Caco-2 (cell line): ENCODE results near the gene MEMO1. TPM values are rescaled to one million over a fixed set of nuclear protein-coding genes. Genes with fewer than 3 reads are reported as not detected.

ENCODE experiments used
- BruUV-seq: library from RNA; stranded (reverse); fragments of 400-500 nt; replicated peaks from 2 replicates; lab custom pipeline; 2021; lab: Mats Ljungman, UMichigan
- CTCF ChIA-PET: fragments of 300-600 bp; sonication (Branson Sonifier 250); formaldehyde crosslinking; loops from one replicate; lab custom pipeline; 2022; ENCODE audit warnings: antibody characterized with exemption; lab: Charles Lee
- POLR2A ChIA-PET: fragments of 300-600 bp; sonication (Branson Sonifier 250); formaldehyde crosslinking; loops from one replicate; lab custom pipeline; 2022; ENCODE audit warnings: antibody characterized with exemption; lab: Charles Lee
- DNase-seq, 2 experiments: peaks; one replicate each; pipeline versions ENCODE4 v3.0.0 to v3.0.0-alpha.2; 2020 to 2022
- H3K27me3 ChIP-seq: replicated peaks from 2 replicates; pipeline ENCODE4 v1.6.0; 2011; ENCODE audit warnings: low read length; ENCODE audit not compliant: control insufficient read depth, insufficient read depth
- H3K36me3 ChIP-seq: 2 replicates; pipeline ENCODE4 v1.5.1; 2011; ENCODE audit warnings: low read length; ENCODE audit not compliant: control insufficient read depth, insufficient read depth
- H3K4me1 ChIP-seq: fragments of 250-450 bp; sonication (Bioruptor Pico); 2 replicates; pipeline ENCODE4 v1.5.1; 2020; ENCODE audit warnings: mild to moderate bottlenecking
- H3K4me3 ChIP-seq: 2 replicates; pipeline ENCODE4 v1.5.1; 2011; ENCODE audit warnings: low read depth, mild to moderate bottlenecking, control low read depth, low read length
- H3K9me3 ChIP-seq: fragments of 250-450 bp; sonication (Bioruptor Pico); 2 replicates; pipeline ENCODE4 v1.5.1; 2020; ENCODE audit warnings: mild to moderate bottlenecking, moderate library complexity
- H3K27ac Mint-ChIP-seq: one replicate; pipeline ENCODE4 v1.8.0; 2022; ENCODE audit warnings: mixed read lengths; ENCODE audit not compliant: unreplicated experiment
- H3K27me3 Mint-ChIP-seq: one replicate; pipeline ENCODE4 v1.8.0; 2022; ENCODE audit warnings: mixed read lengths; ENCODE audit not compliant: insufficient read depth, unreplicated experiment
- H3K36me3 Mint-ChIP-seq: one replicate; pipeline ENCODE4 v1.8.0; 2022; ENCODE audit warnings: mild to moderate bottlenecking, mixed read lengths; ENCODE audit not compliant: insufficient read depth, unreplicated experiment
- H3K4me1 Mint-ChIP-seq: one replicate; pipeline ENCODE4 v1.8.0; 2022; ENCODE audit warnings: low read depth, mixed read lengths; ENCODE audit not compliant: unreplicated experiment
- H3K4me3 Mint-ChIP-seq: one replicate; pipeline ENCODE4 v1.8.0; 2022; ENCODE audit warnings: mild to moderate bottlenecking, moderate library complexity, mixed read lengths; ENCODE audit not compliant: unreplicated experiment
- H3K9me3 Mint-ChIP-seq: one replicate; pipeline ENCODE4 v1.8.0; 2022; ENCODE audit warnings: mixed read lengths; ENCODE audit not compliant: unreplicated experiment
- CTCF ChIP-seq, 2 experiments: fragments of 200-600 bp in 1 of 2; IDR thresholded peaks; 1 replicate in 1 of 2; 2 replicates in 1 of 2; pipeline versions ENCODE4 v1.5.1 to v1.8.0; 2011 to 2022; ENCODE audit warnings: antibody characterized with exemption in 1 of 2, control low read depth in 1 of 2, inconsistent platforms in 1 of 2, low read depth in 1 of 2, low read length in 1 of 2, mild to moderate bottlenecking in 1 of 2, moderate library complexity in 1 of 2; ENCODE audit not compliant: insufficient read depth in 1 of 2, severe bottlenecking in 1 of 2, unreplicated experiment in 1 of 2
- intact Hi-C: fragments of 100-400 bp; cut with micrococcal nuclease; formaldehyde crosslinking; loops from one replicate; pipeline ENCODE4 v1.10.0; 2022; ENCODE audit not compliant: unreplicated experiment
- total RNA-seq: library from RNA; stranded (reverse); gene quantifications from 2 replicates; pipeline ENCODE4 v1.2.3, GENCODE V29; 2022

The MEMO1 gene
- total RNA-seq, 1 experiment from 2014 or later: 79.0 TPM

- Histone ChIP-seq H3K4me3 (no peak overlapping the region), H3K36me3 (no peaks in the 10 kb centered on the region), H3K4me1 (peaks cover 5% of the 10 kb centered on the region; the same call in 1 of the 2 replicates), H3K9me3 (no peaks in the 10 kb centered on the region), H3K27me3 (no peaks in the 10 kb centered on the region)
- H3K9me3 Mint-ChIP-seq: peaks cover 10% of the 10 kb centered on the region
- no peak overlapping the region for H3K4me3 Mint-ChIP-seq
- no peaks in the 10 kb centered on the region for H3K4me1 Mint-ChIP-seq
- ChIA-PET POLR2A (no interaction called here), CTCF (no interaction called here)
- no peak for TF ChIP-seq CTCF (IDR thresholded peaks at IDR 0.05; ENCODE audit: insufficient read depth in 1 of 2, low read depth in 1 of 2, low read length in 1 of 2, severe bottlenecking in 1 of 2, unreplicated experiment in 1 of 2)
- no peaks in the 10 kb centered on the region for H3K36me3 Mint-ChIP-seq
- DNase-seq: no peak
- intact Hi-C loops: no loop called here
- no peaks in the 10 kb centered on the region for H3K27me3 Mint-ChIP-seq
- BruUV-seq: no TSS peak
- no peak overlapping the region for H3K27ac Mint-ChIP-seq
Measured at GRCh38 chr2:31933066-31933465, 77.7 kb downstream of the MEMO1 start.

GRCh38 chr2:31932589-31932988 lies 78.2 kb downstream of the MEMO1 start:
- no TSS peak for BruUV-seq

DNA sequence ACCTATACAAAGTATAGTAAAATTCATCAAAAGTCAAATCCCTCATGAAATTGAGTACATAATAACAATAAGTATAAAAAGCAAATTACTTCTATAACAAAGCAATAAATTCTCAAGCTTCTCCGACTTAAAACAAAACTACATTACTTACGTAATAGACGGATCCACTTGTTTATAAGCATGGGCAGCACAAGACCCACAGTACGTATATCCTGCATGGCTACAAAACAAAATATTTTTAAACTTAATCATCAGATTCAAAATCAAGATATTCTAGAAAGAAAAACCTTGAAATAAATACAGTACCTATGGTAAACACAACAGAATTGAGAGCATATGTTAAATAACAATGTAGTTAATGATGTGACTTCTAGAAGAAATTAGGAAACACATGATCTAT lies 78.9 kb downstream of the MEMO1 start:
- BruUV-seq: no TSS peak
- Mint-ChIP-seq H3K27me3 (no peaks in the 10 kb centered on the region), H3K9me3 (peaks cover 10% of the 10 kb centered on the region), H3K36me3 (no peaks in the 10 kb centered on the region), H3K27ac (no peak overlapping the region), H3K4me1 (no peaks in the 10 kb centered on the region), H3K4me3 (no peak overlapping the region)
- ChIA-PET POLR2A (interaction anchor here (0.6 kb wide), 2 partner anchors 88 to 108 kb away, joined by 3 to 4 read pairs; partner anchors contain the start of gene DPY30), CTCF (no interaction called here)
- H3K9me3 ChIP-seq: no peaks in the 10 kb centered on the region
- peaks cover 5% of the 10 kb centered on the region; the same call in 1 of the 2 replicates for H3K4me1 ChIP-seq
- DNase-seq: no peak
- H3K36me3 ChIP-seq: no peaks in the 10 kb centered on the region
- no peak for TF ChIP-seq CTCF (IDR thresholded peaks at IDR 0.05; ENCODE audit: insufficient read depth in 1 of 2, low read depth in 1 of 2, low read length in 1 of 2, severe bottlenecking in 1 of 2, unreplicated experiment in 1 of 2)
- intact Hi-C loops: no loop called here
- no peaks in the 10 kb centered on the region for H3K27me3 ChIP-seq
- H3K4me3 ChIP-seq: no peak overlapping the region

More at GRCh38 chr2:31932589-31932988, 78.2 kb downstream of the MEMO1 start:
- CTCF ChIA-PET: no interaction called here
- TF ChIP-seq CTCF (IDR thresholded peaks at IDR 0.05; ENCODE audit: insufficient read depth in 1 of 2, low read depth in 1 of 2, low read length in 1 of 2, severe bottlenecking in 1 of 2, unreplicated experiment in 1 of 2): no peak
- peaks cover 5% of the 10 kb centered on the region; the same call in 1 of the 2 replicates for H3K4me1 ChIP-seq
- Mint-ChIP-seq H3K27ac (no peak overlapping the region), H3K27me3 (no peaks in the 10 kb centered on the region), H3K36me3 (no peaks in the 10 kb centered on the region), H3K4me3 (no peak overlapping the region), H3K9me3 (peaks cover 10% of the 10 kb centered on the region), H3K4me1 (no peaks in the 10 kb centered on the region)
- intact Hi-C loops: no loop called here
- no peak for DNase-seq
- H3K36me3 ChIP-seq: no peaks in the 10 kb centered on the region
- POLR2A ChIA-PET: no interaction called here
- H3K27me3 ChIP-seq: no peaks in the 10 kb centered on the region
- H3K4me3 ChIP-seq: no peak overlapping the region
- no peaks in the 10 kb centered on the region for H3K9me3 ChIP-seq
